WERI-Rb-1 (cell line): ENCODE results near the gene KAZALD1.
A peak's percentile ranks its signal among the peaks of the same experiment; 100 is the strongest.

Experiments used
- DNase-seq: peaks from one replicate; pipeline ENCODE4 v3.0.0-alpha.2; 2020
- H3K27ac ChIP-seq: fragments of 250-450 bp; sonication (Bioruptor Pico); 2 replicates; pipeline ENCODE4 v1.5.1; 2020; ENCODE audit warnings: mild to moderate bottlenecking, moderate library complexity
- H3K27me3 ChIP-seq: fragments of 250-450 bp; sonication (Bioruptor Pico); 2 replicates; pipeline ENCODE4 v1.5.1; 2021; ENCODE audit warnings: mild to moderate bottlenecking, low read depth, moderate library complexity; ENCODE audit not compliant: insufficient read depth, severe bottlenecking
- H3K36me3 ChIP-seq: fragments of 250-450 bp; sonication (Bioruptor Pico); 2 replicates; pipeline ENCODE4 v1.5.1; 2020; ENCODE audit warnings: mild to moderate bottlenecking, moderate library complexity
- H3K4me3 ChIP-seq: 2 replicates; pipeline ENCODE4 v1.5.1; 2011; ENCODE audit warnings: low read depth, mild to moderate bottlenecking, control low read depth, low read length
- H3K9me3 ChIP-seq: fragments of 250-450 bp; sonication (Bioruptor Pico); 2 replicates; pipeline ENCODE4 v1.5.1; 2021; ENCODE audit warnings: mild to moderate bottlenecking, moderate library complexity; ENCODE audit not compliant: severe bottlenecking
- TF ChIP-seq, protein P1 (sequence below): IDR thresholded peaks from 2 replicates; pipeline ENCODE4 v1.5.1; 2011; ENCODE audit warnings: low read depth, mild to moderate bottlenecking, control low read depth, inconsistent platforms, low read length

The KAZALD1 gene

DNA sequence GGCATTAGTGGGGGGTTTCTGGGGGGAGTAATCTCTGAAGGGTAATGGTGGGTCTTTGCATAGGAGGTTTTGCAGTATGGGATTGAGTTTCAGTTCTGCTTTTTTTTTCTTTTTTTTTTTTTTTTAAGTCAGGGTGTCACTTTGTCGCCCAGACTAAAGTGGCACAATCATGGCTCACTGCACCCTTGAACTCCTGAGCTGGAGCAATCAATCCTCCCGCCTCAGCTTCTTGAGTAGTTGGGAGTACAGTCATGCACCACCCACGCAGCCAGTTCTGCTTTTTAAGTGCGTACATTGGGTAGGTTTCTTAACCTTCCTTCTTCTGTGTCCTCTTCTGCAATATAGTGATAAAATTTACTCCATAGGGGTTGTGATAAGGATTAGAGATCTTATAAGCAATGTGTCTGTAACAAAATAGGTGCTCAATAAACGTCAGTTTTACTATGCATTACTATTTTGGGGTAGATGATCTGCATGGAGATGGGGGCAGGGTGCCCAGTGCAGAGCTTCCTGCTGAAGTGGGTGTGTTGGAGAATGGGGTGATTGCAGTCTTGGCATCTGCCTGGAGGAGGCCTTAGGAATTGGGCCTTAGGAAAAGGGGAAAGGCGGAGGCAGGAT lies 9.6 kb downstream of the KAZALD1 start:
- no peaks in the 10 kb centered on the region for H3K36me3 ChIP-seq
- no peaks in the 10 kb centered on the region for H3K9me3 ChIP-seq
- no peaks in the 10 kb centered on the region for H3K27me3 ChIP-seq
- no peak overlapping the region for H3K27ac ChIP-seq
- no peak overlapping the region for H3K4me3 ChIP-seq
- TF ChIP-seq, protein P1, sequence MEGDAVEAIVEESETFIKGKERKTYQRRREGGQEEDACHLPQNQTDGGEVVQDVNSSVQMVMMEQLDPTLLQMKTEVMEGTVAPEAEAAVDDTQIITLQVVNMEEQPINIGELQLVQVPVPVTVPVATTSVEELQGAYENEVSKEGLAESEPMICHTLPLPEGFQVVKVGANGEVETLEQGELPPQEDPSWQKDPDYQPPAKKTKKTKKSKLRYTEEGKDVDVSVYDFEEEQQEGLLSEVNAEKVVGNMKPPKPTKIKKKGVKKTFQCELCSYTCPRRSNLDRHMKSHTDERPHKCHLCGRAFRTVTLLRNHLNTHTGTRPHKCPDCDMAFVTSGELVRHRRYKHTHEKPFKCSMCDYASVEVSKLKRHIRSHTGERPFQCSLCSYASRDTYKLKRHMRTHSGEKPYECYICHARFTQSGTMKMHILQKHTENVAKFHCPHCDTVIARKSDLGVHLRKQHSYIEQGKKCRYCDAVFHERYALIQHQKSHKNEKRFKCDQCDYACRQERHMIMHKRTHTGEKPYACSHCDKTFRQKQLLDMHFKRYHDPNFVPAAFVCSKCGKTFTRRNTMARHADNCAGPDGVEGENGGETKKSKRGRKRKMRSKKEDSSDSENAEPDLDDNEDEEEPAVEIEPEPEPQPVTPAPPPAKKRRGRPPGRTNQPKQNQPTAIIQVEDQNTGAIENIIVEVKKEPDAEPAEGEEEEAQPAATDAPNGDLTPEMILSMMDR = no peak
- no peak for DNase-seq

DNA sequence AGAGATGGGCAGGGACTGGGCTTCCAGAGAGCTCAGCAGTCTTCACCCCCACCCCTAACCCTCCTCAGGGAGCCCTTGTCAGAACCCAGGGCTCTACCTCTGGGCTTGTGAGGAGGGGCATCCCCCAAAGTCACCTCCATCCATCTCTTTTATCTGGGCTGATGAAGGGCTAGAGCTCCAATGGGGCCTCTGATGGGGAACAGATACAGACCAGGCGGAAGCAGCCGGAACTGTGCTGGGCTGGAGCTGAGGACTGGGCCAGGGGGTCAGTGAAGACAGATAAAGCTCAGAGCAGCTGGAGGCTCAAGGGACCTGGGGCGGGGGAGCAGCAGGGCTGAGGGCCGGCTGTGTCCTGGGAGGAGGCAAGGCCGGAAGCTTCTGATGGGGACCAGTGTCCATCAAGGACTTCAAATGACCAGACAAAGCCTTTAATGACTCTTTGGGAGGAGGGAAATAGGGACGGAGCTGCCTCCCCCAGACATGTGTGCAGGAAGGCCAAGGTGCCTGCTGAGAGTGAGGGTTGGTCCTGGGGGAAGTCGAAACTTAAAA lies 10.2 kb downstream of the KAZALD1 start:
- no peaks in the 10 kb centered on the region for H3K9me3 ChIP-seq
- DNase-seq = no peak
- H3K27me3 ChIP-seq = no peaks in the 10 kb centered on the region
- TF ChIP-seq, protein P1 = no peak
- no peaks in the 10 kb centered on the region for H3K36me3 ChIP-seq
- H3K4me3 ChIP-seq = no peak overlapping the region
- no peak overlapping the region for H3K27ac ChIP-seq

DNA sequence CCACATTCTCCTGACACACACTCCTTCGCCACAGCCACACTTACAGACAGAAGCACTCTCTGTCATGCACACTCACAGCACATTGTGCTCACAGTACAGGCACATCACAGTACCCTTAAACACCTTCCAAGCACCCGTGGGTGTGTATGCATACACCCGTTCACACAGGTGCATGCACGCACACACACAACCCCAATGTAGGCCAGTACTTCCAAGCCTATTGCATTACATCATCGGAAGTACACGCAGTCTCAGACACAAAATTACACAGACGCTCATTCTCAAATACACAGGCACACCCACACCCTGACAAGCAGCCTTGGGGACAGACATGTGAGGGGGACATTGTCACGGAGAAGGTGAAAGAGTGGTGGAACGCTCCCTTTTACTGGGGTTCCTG lies 11.1 kb downstream of the KAZALD1 start:
- no peaks in the 10 kb centered on the region for H3K36me3 ChIP-seq
- H3K9me3 ChIP-seq = no peaks in the 10 kb centered on the region
- no peaks in the 10 kb centered on the region for H3K27me3 ChIP-seq
- no peak overlapping the region for H3K4me3 ChIP-seq
- no peak for DNase-seq
- TF ChIP-seq, protein P1 = no peak
- H3K27ac ChIP-seq = no peak overlapping the region

DNA sequence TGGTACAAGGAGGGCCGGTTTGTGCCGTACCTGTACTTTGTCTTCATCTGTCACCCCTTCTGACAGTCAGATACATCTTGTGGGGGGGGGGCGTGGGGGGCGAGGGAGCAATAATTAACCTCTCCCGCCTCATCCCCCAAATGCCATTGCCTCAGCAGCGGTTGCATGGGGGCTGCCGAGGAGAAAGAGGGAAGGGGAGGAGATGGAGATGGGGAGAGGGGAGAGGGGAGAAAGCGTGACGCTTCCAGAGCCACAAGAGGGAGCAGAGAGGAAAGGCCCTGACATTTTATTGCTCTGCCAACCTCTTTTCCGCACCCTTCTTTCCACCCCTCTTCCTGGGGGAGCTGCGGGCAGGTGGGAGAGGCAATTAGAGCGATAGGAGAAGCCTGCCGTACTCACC lies 11.8 kb downstream of the KAZALD1 start:
- Histone ChIP-seq H3K4me3 (no peak overlapping the region), H3K27me3 (no peaks in the 10 kb centered on the region), H3K27ac (no peak overlapping the region), H3K36me3 (no peaks in the 10 kb centered on the region), H3K9me3 (no peaks in the 10 kb centered on the region)
- DNase-seq = no peak
- TF ChIP-seq, protein P1 = peak; percentile 35; the same call in 1 of the 2 replicates

- no peaks in the 10 kb centered on the region for H3K36me3 ChIP-seq
- no peak overlapping the region; the same call in 1 of the 2 replicates for H3K27ac ChIP-seq
- TF ChIP-seq, protein P1 = no peak
- H3K27me3 ChIP-seq = no peaks in the 10 kb centered on the region
- no peak for DNase-seq
- H3K9me3 ChIP-seq = no peaks in the 10 kb centered on the region
- no peak overlapping the region for H3K4me3 ChIP-seq
Observed at GRCh38 chr10:101075775-101076174, 14.0 kb downstream of the KAZALD1 start.

DNA sequence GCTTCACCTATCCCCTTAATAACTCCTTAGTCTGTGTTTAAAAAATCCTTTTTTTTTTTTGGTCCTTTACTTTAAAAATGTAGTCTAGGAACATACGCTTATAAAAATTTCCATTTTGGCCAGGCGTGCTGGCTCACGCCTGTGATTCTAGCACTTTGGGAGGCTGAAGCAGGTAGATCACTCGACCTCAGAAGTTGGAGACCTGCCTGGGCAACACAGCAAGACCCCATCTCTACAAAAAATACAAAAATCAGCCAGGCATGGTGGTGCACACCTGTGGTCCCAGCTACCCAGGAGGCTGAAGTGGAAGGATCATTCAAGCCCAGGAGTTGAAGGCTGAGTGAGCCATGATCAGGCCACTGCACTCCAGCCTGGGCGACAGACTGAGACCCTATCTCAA lies 14.8 kb downstream of the KAZALD1 start:
- no peaks in the 10 kb centered on the region for H3K27me3 ChIP-seq
- no peak overlapping the region for H3K4me3 ChIP-seq
- DNase-seq = no peak
- H3K27ac ChIP-seq = no peak overlapping the region
- TF ChIP-seq, protein P1 = no peak
- H3K36me3 ChIP-seq = no peaks in the 10 kb centered on the region
- H3K9me3 ChIP-seq = no peaks in the 10 kb centered on the region
